PC-3 (cell line): ENCODE results near the gene OR5AP2. TPM values are rescaled to one million over a fixed set of nuclear protein-coding genes. Genes with fewer than 3 reads are reported as not detected.

Experiments used
- ATAC-seq: fragments of 200-7000 bp; cut with Tn5 transposase; 2 replicates; pipeline ENCODE4 v1.9.1; 2020; ENCODE audit warnings: mild to moderate bottlenecking, moderate library complexity
- BruUV-seq: library from RNA; stranded (reverse); fragments of 400-500 nt; replicated peaks from 2 replicates; lab custom pipeline; 2021; lab: Mats Ljungman, UMichigan
- CTCF ChIA-PET: fragments of 300-600 bp; sonication (Branson Sonifier 250); formaldehyde crosslinking; loops from one replicate; lab custom pipeline; 2022; ENCODE audit warnings: antibody characterized with exemption; lab: Charles Lee
- POLR2A ChIA-PET: fragments of 300-600 bp; sonication (Branson Sonifier 250); formaldehyde crosslinking; loops from one replicate; lab custom pipeline; 2022; ENCODE audit warnings: antibody characterized with exemption; ENCODE audit not compliant: unreplicated experiment; lab: Charles Lee
- DNase-seq: peaks from one replicate; pipeline ENCODE4 v3.0.0-alpha.2; 2015
- H2AFZ ChIP-seq: fragments of 300-600 bp; sonication (generic); 2 replicates; pipeline ENCODE4 v1.6.0; 2016; ENCODE audit warnings: antibody characterized with exemption, low read length
- H3F3A ChIP-seq: fragments of 300-600 bp; sonication (generic); one replicate; pipeline ENCODE4 v1.6.0; 2017; ENCODE audit warnings: antibody characterized with exemption, low read length, control low read depth, mild to moderate bottlenecking; ENCODE audit not compliant: unreplicated experiment
- H3K27ac ChIP-seq: fragments of 300-600 bp; sonication (generic); 2 replicates; pipeline ENCODE4 v1.5.1; 2016; ENCODE audit warnings: mild to moderate bottlenecking, low read length
- H3K27me3 ChIP-seq: fragments of 300-600 bp; sonication (generic); 2 replicates; pipeline ENCODE4 v1.6.1; 2016; ENCODE audit warnings: low read length, mixed read lengths
- H3K36me3 ChIP-seq: fragments of 300-600 bp; sonication (generic); 2 replicates; pipeline ENCODE4 v1.6.1; 2016; ENCODE audit warnings: low read depth, mixed run types, low read length, mixed read lengths
- H3K4me1 ChIP-seq: fragments of 300-600 bp; sonication (generic); 2 replicates; pipeline ENCODE4 v1.5.1; 2016; ENCODE audit warnings: low read length; ENCODE audit not compliant: insufficient read depth
- H3K4me2 ChIP-seq: fragments of 300-600 bp; sonication (generic); 2 replicates; pipeline ENCODE4 v1.6.0; 2016; ENCODE audit warnings: low read length
- H3K4me3 ChIP-seq: fragments of 300-600 bp; sonication (generic); 2 replicates; pipeline ENCODE4 v1.5.1; 2016; ENCODE audit warnings: mild to moderate bottlenecking, low read length, mixed read lengths
- H3K79me2 ChIP-seq: fragments of 300-600 bp; sonication (generic); 2 replicates; pipeline ENCODE4 v1.6.1; 2017; ENCODE audit warnings: low read length, mixed read lengths
- H3K9ac ChIP-seq: fragments of 300-600 bp; sonication (generic); 2 replicates; pipeline ENCODE4 v1.6.0; 2016; ENCODE audit warnings: mild to moderate bottlenecking, low read length
- H3K9me2 ChIP-seq: fragments of 300-600 bp; sonication (generic); replicated peaks from 2 replicates; pipeline ENCODE4 v1.6.1; 2016; ENCODE audit warnings: mixed run types, low read length, mixed read lengths
- H3K9me3 ChIP-seq: fragments of 300-600 bp; sonication (generic); 2 replicates; pipeline ENCODE4 v1.6.1; 2016; ENCODE audit warnings: low read length, mixed read lengths
- H4K20me1 ChIP-seq: fragments of 300-600 bp; sonication (generic); 2 replicates; pipeline ENCODE4 v1.6.1; 2016; ENCODE audit warnings: low read length, mixed read lengths
- CTCF ChIP-seq: fragments of 300-600 bp; sonication (generic); conservative IDR thresholded peaks from 2 replicates; pipeline ENCODE4 v1.5.1; 2017; ENCODE audit warnings: antibody characterized with exemption, low read depth, mild to moderate bottlenecking, low read length
- EZH2 ChIP-seq: fragments of 300-600 bp; sonication (generic); IDR thresholded peaks from one replicate; pipeline ENCODE4 v1.6.1; 2017; ENCODE audit warnings: antibody characterized with exemption, mild to moderate bottlenecking, low read length; ENCODE audit not compliant: unreplicated experiment
- EZH2phosphoT487 ChIP-seq: fragments of 300-600 bp; sonication (generic); IDR thresholded peaks from 2 replicates; pipeline ENCODE4 v1.6.1; 2018; ENCODE audit warnings: mild to moderate bottlenecking, antibody characterized with exemption, low read length, borderline replicate concordance
- intact Hi-C: fragments of 100-400 bp; cut with micrococcal nuclease; formaldehyde crosslinking; loops from 2 replicates; pipeline ENCODE4 v1.9.0; 2023
- total RNA-seq: library from RNA; depleted of rRNA; stranded (reverse); fragments of >200 nt; gene quantifications from 2 replicates; pipeline ENCODE4 v1.2.3, GENCODE V29; 2014

OR5AP2 gene
- total RNA-seq, 1 experiment from 2014 or later: not detected

GRCh38 chr11:56637500-56637899, 4.7 kb downstream of the OR5AP2 start:
- no peak overlapping the region for H3K9ac ChIP-seq
- no peak overlapping the region for H3K4me2 ChIP-seq
- TF ChIP-seq CTCF: no peak
- TF ChIP-seq EZH2phosphoT487: no peak
- TF ChIP-seq EZH2: no peak
- POLR2A ChIA-PET: no interaction called here
- DNase-seq (no peak), ATAC-seq (no peak)
- no peaks in the 10 kb centered on the region for H3F3A ChIP-seq
- H3K36me3 ChIP-seq: no peaks in the 10 kb centered on the region
- H3K79me2 ChIP-seq: no peaks in the 10 kb centered on the region
- H3K4me1 ChIP-seq: no peaks in the 10 kb centered on the region
- H3K9me3 ChIP-seq: no peaks in the 10 kb centered on the region
- no peak overlapping the region for H3K4me3 ChIP-seq
- H4K20me1 ChIP-seq: no peaks in the 10 kb centered on the region
- no peaks in the 10 kb centered on the region for H3K9me2 ChIP-seq
- CTCF ChIA-PET: no interaction called here
- H3K27me3 ChIP-seq: no peaks in the 10 kb centered on the region
- intact Hi-C loops: no loop called here
- no peak overlapping the region for H2AFZ ChIP-seq
- H3K27ac ChIP-seq: no peak overlapping the region
- no TSS peak for BruUV-seq

- H4K20me1 ChIP-seq: no peaks in the 10 kb centered on the region
- no peaks in the 10 kb centered on the region for H3K79me2 ChIP-seq
- intact Hi-C loops: no loop called here
- no peak overlapping the region for H2AFZ ChIP-seq
- ChIA-PET CTCF (no interaction called here), POLR2A (no interaction called here)
- no peak for DNase-seq
- no TSS peak for BruUV-seq
- H3F3A ChIP-seq: no peaks in the 10 kb centered on the region
- H3K36me3 ChIP-seq: no peaks in the 10 kb centered on the region
- H3K27ac ChIP-seq: no peak overlapping the region
- H3K9ac ChIP-seq: no peak overlapping the region
- no peaks in the 10 kb centered on the region for H3K9me2 ChIP-seq
- H3K27me3 ChIP-seq: no peaks in the 10 kb centered on the region
- no peak overlapping the region for H3K4me3 ChIP-seq
- no peaks in the 10 kb centered on the region for H3K9me3 ChIP-seq
- no peak overlapping the region for H3K4me2 ChIP-seq
- no peak for ATAC-seq
- TF ChIP-seq CTCF (no peak), EZH2phosphoT487 (no peak), EZH2 (no peak)
- no peaks in the 10 kb centered on the region for H3K4me1 ChIP-seq
Observed at GRCh38 chr11:56636861-56637260, 5.4 kb downstream of the OR5AP2 start.

GRCh38 chr11:56632329-56632728, 9.9 kb downstream of the OR5AP2 start:
- no peaks in the 10 kb centered on the region for H3F3A ChIP-seq
- H3K27ac ChIP-seq: no peak overlapping the region
- H3K79me2 ChIP-seq: no peaks in the 10 kb centered on the region
- no TSS peak for BruUV-seq
- ATAC-seq (no peak), DNase-seq (no peak)
- ChIA-PET POLR2A (no interaction called here), CTCF (no interaction called here)
- no peaks in the 10 kb centered on the region for H3K9me3 ChIP-seq
- no peaks in the 10 kb centered on the region for H3K9me2 ChIP-seq
- H3K4me3 ChIP-seq: no peak overlapping the region
- no peak overlapping the region for H2AFZ ChIP-seq
- TF ChIP-seq EZH2: no peak
- no peak for TF ChIP-seq CTCF
- TF ChIP-seq EZH2phosphoT487: no peak
- H3K36me3 ChIP-seq: no peaks in the 10 kb centered on the region
- H3K9ac ChIP-seq: no peak overlapping the region
- intact Hi-C loops: no loop called here
- no peaks in the 10 kb centered on the region for H3K27me3 ChIP-seq
- no peak overlapping the region for H3K4me2 ChIP-seq
- H4K20me1 ChIP-seq: no peaks in the 10 kb centered on the region
- no peaks in the 10 kb centered on the region for H3K4me1 ChIP-seq
